OCI-LY1 (cell line): ENCODE measurements around the gene IL1RAP.

Experiments used
- EZH2 ChIP-seq: fragments of 200-600 bp; sonication (generic), shearing (Covaris generic); IDR thresholded peaks from 2 replicates; pipeline ENCODE4 v1.8.0; 2017; ENCODE audit warnings: borderline replicate concordance, mixed run types, mild to moderate bottlenecking, antibody characterized with exemption, low read length, moderate library complexity, mixed read lengths
- TF ChIP-seq, protein P1 (sequence below): fragments of 200-600 bp; sonication (generic), shearing (Covaris generic); IDR thresholded peaks from 2 replicates; pipeline ENCODE4 v1.5.1; 2017; ENCODE audit warnings: mild to moderate bottlenecking, antibody characterized with exemption, low read length, moderate library complexity, mixed read lengths

DNA sequence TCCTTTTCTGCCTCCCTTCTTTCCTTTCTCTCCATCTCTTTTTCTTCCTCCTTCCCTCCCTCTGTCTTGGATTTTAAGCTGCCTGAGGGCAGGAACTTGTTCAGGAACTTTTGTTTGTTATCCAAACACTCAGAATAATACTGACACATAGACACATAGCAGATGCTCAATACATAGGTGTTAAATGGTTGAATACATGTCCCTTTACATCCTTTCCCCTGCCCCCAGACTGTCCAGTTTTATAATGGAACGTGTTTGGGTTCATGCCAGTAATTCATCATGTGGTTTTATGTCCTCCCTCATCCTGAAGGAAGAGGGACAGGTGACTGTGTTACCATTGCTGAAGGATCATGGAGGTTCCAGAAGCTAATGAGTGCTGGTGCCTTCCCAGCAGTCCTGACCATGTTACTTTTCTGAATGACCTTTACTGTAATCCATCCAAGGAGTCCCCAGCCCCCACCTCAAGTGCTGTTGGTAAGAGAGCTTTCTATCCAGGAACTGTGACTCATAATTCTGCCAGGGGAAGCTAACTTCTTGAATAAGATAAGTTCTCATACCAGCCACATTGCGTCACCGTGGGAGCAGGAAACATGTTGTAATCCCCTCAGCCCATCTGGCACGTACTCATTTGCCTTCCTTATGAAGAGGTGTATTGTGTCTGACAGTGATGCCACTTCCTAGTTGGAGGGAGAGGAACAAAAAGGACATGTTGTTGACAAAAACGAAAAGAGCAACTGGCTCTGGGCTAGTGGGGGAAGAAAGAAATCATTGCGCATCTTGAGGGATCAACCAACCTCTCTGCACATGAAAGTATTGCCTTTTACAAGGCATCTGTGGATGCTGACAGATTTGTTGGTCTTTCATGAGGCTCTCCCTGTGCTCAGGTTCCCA is 52.4 kb downstream of the IL1RAP start:
- TF ChIP-seq, protein P1, sequence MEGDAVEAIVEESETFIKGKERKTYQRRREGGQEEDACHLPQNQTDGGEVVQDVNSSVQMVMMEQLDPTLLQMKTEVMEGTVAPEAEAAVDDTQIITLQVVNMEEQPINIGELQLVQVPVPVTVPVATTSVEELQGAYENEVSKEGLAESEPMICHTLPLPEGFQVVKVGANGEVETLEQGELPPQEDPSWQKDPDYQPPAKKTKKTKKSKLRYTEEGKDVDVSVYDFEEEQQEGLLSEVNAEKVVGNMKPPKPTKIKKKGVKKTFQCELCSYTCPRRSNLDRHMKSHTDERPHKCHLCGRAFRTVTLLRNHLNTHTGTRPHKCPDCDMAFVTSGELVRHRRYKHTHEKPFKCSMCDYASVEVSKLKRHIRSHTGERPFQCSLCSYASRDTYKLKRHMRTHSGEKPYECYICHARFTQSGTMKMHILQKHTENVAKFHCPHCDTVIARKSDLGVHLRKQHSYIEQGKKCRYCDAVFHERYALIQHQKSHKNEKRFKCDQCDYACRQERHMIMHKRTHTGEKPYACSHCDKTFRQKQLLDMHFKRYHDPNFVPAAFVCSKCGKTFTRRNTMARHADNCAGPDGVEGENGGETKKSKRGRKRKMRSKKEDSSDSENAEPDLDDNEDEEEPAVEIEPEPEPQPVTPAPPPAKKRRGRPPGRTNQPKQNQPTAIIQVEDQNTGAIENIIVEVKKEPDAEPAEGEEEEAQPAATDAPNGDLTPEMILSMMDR: no peak
- no peak for TF ChIP-seq EZH2
